Neuronal stem cell (in vitro differentiated cells): ENCODE data around the gene CD81.

Source experiments
- DNase-seq: peaks from one replicate; pipeline ENCODE4 v3.0.0-alpha.2; 2013; ENCODE audit warnings: low spot score
- H2AFZ ChIP-seq: one replicate; pipeline ENCODE4 v1.6.1; 2013; ENCODE audit warnings: mild to moderate bottlenecking, low read length, inconsistent platforms
- H2AK5ac ChIP-seq: 2 replicates; pipeline ENCODE4 v1.6.1; 2013; ENCODE audit warnings: low read depth, mild to moderate bottlenecking, inconsistent platforms, low read length, moderate library complexity, mixed read lengths
- H2BK120ac ChIP-seq: 2 replicates; pipeline ENCODE4 v1.6.1; 2013; ENCODE audit warnings: low read depth, mild to moderate bottlenecking, inconsistent platforms, low read length, moderate library complexity, mixed read lengths
- H2BK12ac ChIP-seq: one replicate; pipeline ENCODE4 v1.6.1; 2013; ENCODE audit warnings: low read length, inconsistent platforms
- H2BK15ac ChIP-seq: 2 replicates; pipeline ENCODE4 v1.6.1; 2013; ENCODE audit warnings: mild to moderate bottlenecking, low read length, inconsistent platforms, mixed read lengths
- H2BK5ac ChIP-seq: one replicate; pipeline ENCODE4 v1.6.1; 2013; ENCODE audit warnings: inconsistent platforms, mild to moderate bottlenecking, low read length, moderate library complexity
- H3K14ac ChIP-seq: one replicate; pipeline ENCODE4 v1.6.1; 2013; ENCODE audit warnings: low read length, inconsistent platforms
- H3K18ac ChIP-seq: 2 replicates; pipeline ENCODE4 v1.6.1; 2013; ENCODE audit warnings: low read length, inconsistent platforms
- H3K23ac ChIP-seq: 2 replicates; pipeline ENCODE4 v1.6.1; 2013; ENCODE audit warnings: low read depth, mild to moderate bottlenecking, mixed read lengths, low read length, inconsistent platforms; ENCODE audit not compliant: poor library complexity
- H3K27ac ChIP-seq: replicated peaks from 3 replicates; pipeline ENCODE4 v1.5.1; 2013; ENCODE audit warnings: low read length, inconsistent platforms
- H3K27me3 ChIP-seq, 3 experiments: 2 replicates each; pipeline ENCODE4 v1.6.1; 2013; ENCODE audit warnings: low read length in 3 of 3, mild to moderate bottlenecking in 2 of 3, inconsistent platforms in 1 of 3, low read depth in 1 of 3, mixed read lengths in 1 of 3, moderate library complexity in 1 of 3; ENCODE audit not compliant: control insufficient read depth in 3 of 3, insufficient read depth in 3 of 3
- H3K36me3 ChIP-seq, 2 donors: replicated peaks in 1 of 2; 2 replicates each; pipeline ENCODE4 v1.6.1; 2013; ENCODE audit warnings: low read length in 2 of 2; ENCODE audit not compliant: control insufficient read depth in 2 of 2, insufficient read depth in 2 of 2
- H3K4ac ChIP-seq: 2 replicates; pipeline ENCODE4 v1.6.1; 2013; ENCODE audit warnings: inconsistent platforms, mild to moderate bottlenecking, low read length, moderate library complexity
- H3K4me1 ChIP-seq, 2 donors: 1 replicate in 1 of 2; 2 replicates in 1 of 2; pipeline ENCODE4 v1.6.1; 2013; ENCODE audit warnings: low read length in 2 of 2, low read depth in 1 of 2; ENCODE audit not compliant: control insufficient read depth in 2 of 2, insufficient read depth in 1 of 2
- H3K4me2 ChIP-seq: one replicate; pipeline ENCODE4 v1.6.1; 2013; ENCODE audit warnings: mild to moderate bottlenecking, low read length, inconsistent platforms; ENCODE audit not compliant: insufficient read depth, poor library complexity, severe bottlenecking
- H3K4me3 ChIP-seq, 2 donors: 2 replicates each; pipeline ENCODE4 v1.5.1; 2013; ENCODE audit warnings: low read length in 2 of 2, mild to moderate bottlenecking in 2 of 2, inconsistent platforms in 1 of 2, moderate library complexity in 1 of 2
- H3K79me1 ChIP-seq: one replicate; pipeline ENCODE4 v1.6.1; 2013; ENCODE audit warnings: low read depth, mild to moderate bottlenecking, inconsistent platforms, low read length, moderate library complexity
- H3K9ac ChIP-seq: one replicate; pipeline ENCODE4 v1.6.1; 2013; ENCODE audit warnings: mild to moderate bottlenecking, low read depth, low read length, inconsistent platforms; ENCODE audit not compliant: poor library complexity
- H3K9me3 ChIP-seq, 2 donors: replicated peaks in 1 of 2; 2 replicates each; pipeline versions ENCODE3 to v1.6.1; 2013; ENCODE audit warnings: low read length in 2 of 2, mild to moderate bottlenecking in 2 of 2, inconsistent platforms in 1 of 2, low read depth in 1 of 2, mixed read lengths in 1 of 2, moderate library complexity in 1 of 2; ENCODE audit not compliant: control insufficient read depth in 2 of 2, insufficient read depth in 1 of 2
- H4K8ac ChIP-seq: one replicate; pipeline ENCODE4 v1.6.1; 2013; ENCODE audit warnings: low read depth, mild to moderate bottlenecking, inconsistent platforms, low read length, moderate library complexity
- H4K91ac ChIP-seq: one replicate; pipeline ENCODE4 v1.6.1; 2013; ENCODE audit warnings: low read length, low read depth, mild to moderate bottlenecking, inconsistent platforms; ENCODE audit not compliant: poor library complexity
- WGBS, 2 donors: extraction: QIAGEN DNeasy Blood & Tissue Kit; methylation state at CpG; one replicate each; pipeline ENCODE4 v1.1.7; 2013; ENCODE audit warnings: missing lambda C conversion rate in 2 of 2, mixed read lengths in 1 of 2; ENCODE audit not compliant: insufficient read length in 2 of 2, insufficient replicate concordance in 1 of 2; ENCODE audit errors: extremely low coverage in 2 of 2; 5-methylcytosine and 5-hydroxymethylcytosine counted together

Gene CD81

DNA sequence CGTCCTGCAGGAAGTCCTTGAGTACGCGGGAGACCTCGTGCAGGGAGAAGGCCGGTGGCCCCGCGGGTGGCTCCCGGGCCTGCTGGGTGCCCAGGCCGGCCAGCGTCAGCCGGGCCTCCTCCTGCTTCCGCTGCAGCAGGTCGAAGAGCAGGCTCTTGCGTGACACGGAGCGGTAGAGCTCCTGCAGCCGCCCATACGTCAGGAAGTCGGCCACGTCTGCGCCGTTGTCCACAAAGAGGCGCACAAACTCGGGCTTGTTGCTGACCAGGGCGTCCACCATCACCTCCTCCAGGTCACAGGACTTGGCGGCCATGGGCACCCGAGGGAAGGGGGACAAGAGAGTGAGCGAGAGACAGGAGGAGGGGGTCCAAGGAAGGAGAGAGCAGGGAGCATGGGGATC lies 38.1 kb downstream of the CD81 start:
- Histone ChIP-seq H4K8ac (peak overlapping the region; percentile 43), H2AK5ac (peak overlapping the region; percentile 9), H2BK15ac (peak overlapping the region; percentile 92), H3K9me3 (no peaks in the 10 kb centered on the region), H3K27me3 (no peaks in the 10 kb centered on the region), H3K9ac (peak overlapping the region; percentile 44), H3K79me1 (peaks cover 2% of the 10 kb centered on the region), H2BK12ac (peak overlapping the region; percentile 97), H3K18ac (peak overlapping the region; percentile 85), H3K4me2 (no peak overlapping the region), H3K23ac (peak overlapping the region; percentile 65), H3K4ac (peak overlapping the region; percentile 53), H3K4me3 (no peak overlapping the region), H2BK120ac (no peak overlapping the region), H4K91ac (peak overlapping the region; percentile 53), H2AFZ (no peak overlapping the region), H3K14ac (no peak overlapping the region), H2BK5ac (no peak overlapping the region), H3K27ac (no peak overlapping the region), H3K36me3 (no peaks in the 10 kb centered on the region), H3K4me1 (peaks cover 2 to 3% of the 10 kb centered on the region in 2 donors)
- WGBS, 2 donors: no CpG with 5 or more reads among the region's 28 CpGs
- no peak for DNase-seq

DNA sequence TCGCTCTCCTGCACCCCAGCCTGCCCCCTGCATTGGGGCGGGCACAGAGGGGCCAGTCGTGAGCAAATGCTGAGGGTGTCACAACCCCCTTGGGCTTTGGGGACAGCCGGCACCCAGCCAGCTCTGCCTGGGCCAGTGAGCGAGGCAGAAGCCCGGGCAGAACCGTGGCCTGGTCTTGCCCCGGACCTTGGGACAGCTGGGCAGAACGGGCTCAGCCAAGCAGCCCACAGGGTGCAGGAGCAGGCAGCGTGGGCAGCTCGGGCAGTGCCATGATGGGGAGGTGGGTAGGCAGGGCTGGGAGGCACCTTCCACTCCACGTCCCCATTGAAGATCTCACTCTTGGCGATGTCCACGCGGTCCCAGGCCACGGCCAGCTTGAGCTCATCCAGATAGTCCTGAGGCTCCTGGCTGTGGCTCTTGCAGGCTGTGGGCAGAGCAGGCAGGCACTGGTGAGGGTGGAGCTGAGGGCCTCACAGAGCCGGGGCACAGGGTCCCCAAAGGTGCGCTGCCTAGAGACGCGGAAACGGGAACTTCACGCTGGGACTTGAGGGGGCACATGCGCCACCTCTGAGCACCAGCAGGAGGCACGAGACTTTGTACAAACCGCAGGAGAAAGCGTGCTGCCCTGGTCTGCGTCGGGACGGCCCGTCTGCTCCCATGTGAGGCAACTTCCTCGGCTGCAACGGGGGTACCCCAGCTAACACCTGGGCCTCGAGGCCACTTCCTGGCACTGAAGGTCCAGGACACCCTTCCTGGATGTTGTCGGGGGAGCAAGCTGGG lies 38.7 kb downstream of the CD81 start:
- DNase-seq: no peak
- WGBS, 2 donors: no CpG with 5 or more reads among the region's 34 CpGs
- H2BK12ac ChIP-seq: peak overlapping the region; percentile 97
- H2BK120ac ChIP-seq: no peak overlapping the region
- no peak overlapping the region for H3K4me3 ChIP-seq
- H2AK5ac ChIP-seq: peak overlapping the region; percentile 9
- H2BK5ac ChIP-seq: no peak overlapping the region
- no peaks in the 10 kb centered on the region for H3K9me3 ChIP-seq
- H3K4me1 ChIP-seq: peaks cover 2 to 7% of the 10 kb centered on the region in 2 donors
- H3K27ac ChIP-seq: no peak overlapping the region
- peak overlapping the region; percentile 44 for H3K9ac ChIP-seq
- no peaks in the 10 kb centered on the region for H3K36me3 ChIP-seq
- no peak overlapping the region for H3K14ac ChIP-seq
- H3K27me3 ChIP-seq: no peaks in the 10 kb centered on the region
- H3K4me2 ChIP-seq: no peak overlapping the region
- peak overlapping the region; percentile 57 for H3K4ac ChIP-seq
- H4K91ac ChIP-seq: peak overlapping the region; percentile 32
- H4K8ac ChIP-seq: peak overlapping the region; percentile 43
- H2BK15ac ChIP-seq: peak overlapping the region; percentile 92
- H2AFZ ChIP-seq: no peak overlapping the region
- peaks cover 2% of the 10 kb centered on the region for H3K79me1 ChIP-seq
- H3K18ac ChIP-seq: peak overlapping the region; percentile 45
- H3K23ac ChIP-seq: peak overlapping the region; percentile 65

DNA sequence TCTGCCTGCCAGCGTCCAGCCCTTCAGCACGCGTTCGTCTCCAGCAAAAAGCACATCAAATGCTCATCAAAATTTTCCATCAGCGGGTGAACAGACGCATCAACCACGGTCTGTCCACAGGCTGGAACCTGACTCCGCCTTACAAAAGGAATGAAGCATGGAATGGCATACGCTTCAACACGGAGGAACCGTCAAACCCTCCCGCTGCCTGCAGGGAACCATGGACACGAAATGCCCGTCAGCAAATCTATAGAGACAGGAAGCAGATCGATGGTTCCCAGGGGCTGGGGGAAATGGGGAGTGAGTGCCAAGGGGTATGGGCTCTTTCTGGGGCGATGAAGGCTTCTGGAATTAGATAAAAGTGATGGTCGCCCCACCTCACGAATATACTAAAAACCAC lies 39.7 kb downstream of the CD81 start:
- H3K4me1 ChIP-seq: peaks cover 4 to 10% of the 10 kb centered on the region in 2 donors
- peak overlapping the region; percentile 8 for H2AFZ ChIP-seq
- no peak overlapping the region for H2BK120ac ChIP-seq
- H3K4me3 ChIP-seq: no peak overlapping the region
- no peaks in the 10 kb centered on the region for H3K9me3 ChIP-seq
- peaks cover 2% of the 10 kb centered on the region for H3K79me1 ChIP-seq
- H2AK5ac ChIP-seq: peak overlapping the region; percentile 9
- DNase-seq: no peak
- H2BK12ac ChIP-seq: peak overlapping the region; percentile 23
- no peak overlapping the region for H2BK5ac ChIP-seq
- no peaks in the 10 kb centered on the region for H3K27me3 ChIP-seq
- no peak overlapping the region for H4K91ac ChIP-seq
- H3K18ac ChIP-seq: peak overlapping the region; percentile 48
- no CpG with 5 or more reads among the region's 18 CpGs for whole genome bisulfite sequencing, 2 donors
- no peak overlapping the region for H3K23ac ChIP-seq
- H3K4ac ChIP-seq: no peak overlapping the region
- H3K36me3 ChIP-seq: no peaks in the 10 kb centered on the region
- H3K9ac ChIP-seq: no peak overlapping the region
- H2BK15ac ChIP-seq: no peak overlapping the region
- H3K27ac ChIP-seq: no peak overlapping the region
- H3K14ac ChIP-seq: no peak overlapping the region
- H3K4me2 ChIP-seq: no peak overlapping the region
- no peak overlapping the region for H4K8ac ChIP-seq

DNA sequence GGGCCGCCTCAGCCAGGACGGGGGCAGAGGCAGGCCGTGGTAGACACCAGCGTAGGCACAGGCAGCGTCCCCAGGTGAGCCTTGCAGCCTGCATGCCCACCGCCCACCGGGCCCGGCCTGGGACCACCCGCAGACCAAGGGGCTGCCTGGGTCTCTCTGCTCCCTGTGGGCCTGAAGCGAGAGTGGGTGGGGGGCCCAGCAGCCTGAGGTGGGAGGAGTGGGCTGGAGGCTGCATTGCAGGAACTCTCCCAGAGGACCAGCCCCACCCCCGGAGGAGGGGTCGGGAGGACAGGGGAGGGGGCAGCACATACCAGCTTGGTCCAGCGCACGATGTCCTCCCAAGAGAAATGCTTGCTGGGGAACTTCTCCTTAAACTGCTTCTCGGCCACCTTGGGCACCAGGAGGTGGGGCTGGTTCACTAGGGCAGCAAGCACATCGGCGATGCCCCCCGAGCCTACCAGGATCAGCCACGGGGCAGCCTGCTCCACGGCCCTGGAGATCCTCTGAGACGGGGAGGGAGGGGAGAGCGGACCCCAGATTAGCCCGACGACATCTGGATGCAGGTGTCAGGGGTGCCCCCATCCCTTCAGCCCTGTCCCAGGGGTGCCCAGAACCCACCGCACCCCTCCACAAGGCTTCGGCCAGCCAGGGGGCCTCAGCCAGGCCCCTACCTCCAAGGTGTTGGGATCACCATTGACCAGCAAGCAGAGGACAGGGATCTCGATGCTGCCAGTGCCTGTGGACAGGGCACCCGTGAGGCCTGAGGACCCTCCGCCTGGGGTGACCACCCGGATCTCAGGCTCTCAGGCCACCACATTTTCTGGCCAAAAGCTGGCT lies 41.0 kb downstream of the CD81 start:
- Histone ChIP-seq H3K36me3 (no peaks in the 10 kb centered on the region), H2AK5ac (peak overlapping the region; percentile 97), H3K14ac (peak overlapping the region; percentile 98), H4K8ac (peak overlapping the region; percentile 43), H3K27ac (no peak overlapping the region), H2BK12ac (peak overlapping the region; percentile 73), H3K4me1 (peaks cover 4 to 10% of the 10 kb centered on the region in 2 donors), H4K91ac (no peak overlapping the region), H3K79me1 (peaks cover 2% of the 10 kb centered on the region), H2AFZ (peak overlapping the region; percentile 35), H3K4ac (peak overlapping the region; percentile 53), H2BK15ac (peak overlapping the region; percentile 100), H3K4me3 (no peak overlapping the region), H3K9ac (peak overlapping the region; percentile 44), H3K9me3 (no peaks in the 10 kb centered on the region), H2BK120ac (no peak overlapping the region), H3K23ac (peak overlapping the region; percentile 89), H3K27me3 (no peaks in the 10 kb centered on the region), H3K18ac (peak overlapping the region; percentile 71), H3K4me2 (no peak overlapping the region), H2BK5ac (no peak overlapping the region)
- no CpG with 5 or more reads among the region's 30 CpGs for WGBS, 2 donors
- no peak for DNase-seq
